KBM-7 (cell line): ENCODE results near the gene NFYB.
"Not testable (repeated sequence)": the region's sequence is repeated elsewhere in the genome, so short reads cannot be mapped to it uniquely, and the experiment has no call there.

Source experiments
- DNase-seq: peaks from one replicate; pipeline ENCODE4 v3.0.0-alpha.2; 2015
- in situ Hi-C: fragments of 300-500 bp; cut with MboI; formaldehyde crosslinking; loops from 2 replicates; pipeline ENCODE4 v1.14.3; 2020; ENCODE audit warnings: low sequenced_read_pairs, low pct_unique_long_range_greater_than_20kb, mixed read lengths

NFYB gene

DNA sequence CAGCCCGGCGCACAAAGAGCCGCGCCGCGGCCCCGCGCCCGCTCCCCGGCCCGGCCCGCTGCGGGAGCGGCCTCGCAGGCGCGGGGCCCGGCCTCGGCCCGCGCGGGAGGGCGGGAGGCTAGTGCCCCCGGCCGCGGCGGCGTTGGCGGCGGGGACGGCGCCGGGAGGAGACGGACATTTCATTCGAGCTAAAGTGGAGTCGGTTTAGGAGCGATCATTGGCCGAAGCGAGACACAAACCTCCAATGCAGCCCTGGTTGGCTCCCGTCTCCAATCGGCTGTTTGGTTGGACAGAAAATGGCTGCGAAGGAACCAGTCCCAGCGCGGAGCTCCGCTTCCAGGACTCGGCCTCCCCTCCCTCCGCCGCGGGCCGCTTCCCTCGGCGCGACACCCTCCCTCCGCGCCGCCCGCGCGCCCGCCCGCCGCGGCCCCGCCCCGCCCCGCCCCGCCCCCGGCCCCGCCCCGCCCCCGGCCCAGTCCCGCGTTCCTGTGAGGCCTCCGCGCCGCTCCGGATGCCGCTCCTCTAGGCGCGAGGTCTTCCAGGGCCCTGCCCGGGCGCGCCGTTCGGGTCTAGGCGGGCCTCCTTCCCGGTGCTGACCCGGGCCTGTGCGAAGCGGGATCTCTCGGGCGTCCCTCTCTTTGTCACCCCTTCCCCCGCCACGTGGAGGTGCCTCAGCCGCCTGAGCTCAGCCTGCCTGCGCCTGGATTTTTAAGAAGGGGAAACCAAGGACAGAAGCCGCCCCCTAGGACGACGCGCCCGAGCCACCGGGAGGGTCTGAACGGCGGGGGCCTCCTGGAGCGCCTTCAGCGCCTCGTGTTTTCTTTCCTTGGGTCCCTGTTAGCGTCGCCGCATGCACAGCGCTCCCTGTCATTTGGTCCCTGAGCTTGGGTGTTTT is at the start of gene NFYB:
TSS of gene NFYB (minus strand) at position 309 of the 895 bp plus-strand sequence. CDS start 2,757 bp downstream, outside the sequence.
- in situ Hi-C loops = no loop called here

DNA sequence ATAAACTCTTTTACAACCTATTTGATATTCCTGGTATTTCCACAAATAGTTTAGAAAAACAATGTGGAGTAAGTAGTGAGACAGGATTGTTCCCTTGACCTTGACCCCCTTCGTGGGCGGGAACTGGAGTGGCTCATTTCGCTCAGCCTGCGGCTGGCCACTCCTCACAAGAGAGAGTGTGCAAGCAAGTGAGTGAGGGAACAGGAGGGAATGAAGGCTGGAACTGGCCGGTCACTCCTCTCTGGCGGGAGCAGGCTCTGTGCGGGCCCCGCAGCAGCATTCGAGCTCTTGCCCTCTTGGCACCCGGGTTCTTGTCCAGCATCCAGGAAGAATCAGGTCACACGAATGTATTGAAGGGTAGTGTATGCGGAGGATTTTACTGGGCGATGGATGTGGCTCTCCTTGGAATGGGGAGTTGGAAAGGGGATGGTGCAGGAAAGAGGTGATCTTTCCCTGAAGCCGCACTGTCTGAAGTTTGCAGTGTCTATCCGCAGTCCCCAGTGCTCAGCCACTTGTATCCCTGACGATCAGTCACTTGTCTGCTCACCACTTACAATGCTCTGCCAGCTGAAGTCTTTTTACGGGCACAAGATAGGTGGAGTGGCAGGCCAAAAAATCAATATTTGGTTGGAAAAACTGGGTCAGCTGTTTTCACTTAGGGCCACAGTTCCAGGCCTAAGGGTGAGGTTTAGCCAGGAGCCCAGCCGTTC is 49.6 kb upstream of the NFYB start:
- in situ Hi-C loops = loop anchor here (25.0 kb wide), 1 partner anchor 1200 kb away; no protein-coding TSS in a partner anchor
- no peak for DNase-seq

More for the DNA sequence above, at the start of gene NFYB:
- DNase-seq = peak; percentile 95

GRCh38 chr12:104183443-104183842 is 45.4 kb upstream of the NFYB start:
- in situ Hi-C loops = loop anchor here (25.0 kb wide), 1 partner anchor 1204 kb away; no protein-coding TSS in a partner anchor
- peak; percentile 35 for DNase-seq

DNA sequence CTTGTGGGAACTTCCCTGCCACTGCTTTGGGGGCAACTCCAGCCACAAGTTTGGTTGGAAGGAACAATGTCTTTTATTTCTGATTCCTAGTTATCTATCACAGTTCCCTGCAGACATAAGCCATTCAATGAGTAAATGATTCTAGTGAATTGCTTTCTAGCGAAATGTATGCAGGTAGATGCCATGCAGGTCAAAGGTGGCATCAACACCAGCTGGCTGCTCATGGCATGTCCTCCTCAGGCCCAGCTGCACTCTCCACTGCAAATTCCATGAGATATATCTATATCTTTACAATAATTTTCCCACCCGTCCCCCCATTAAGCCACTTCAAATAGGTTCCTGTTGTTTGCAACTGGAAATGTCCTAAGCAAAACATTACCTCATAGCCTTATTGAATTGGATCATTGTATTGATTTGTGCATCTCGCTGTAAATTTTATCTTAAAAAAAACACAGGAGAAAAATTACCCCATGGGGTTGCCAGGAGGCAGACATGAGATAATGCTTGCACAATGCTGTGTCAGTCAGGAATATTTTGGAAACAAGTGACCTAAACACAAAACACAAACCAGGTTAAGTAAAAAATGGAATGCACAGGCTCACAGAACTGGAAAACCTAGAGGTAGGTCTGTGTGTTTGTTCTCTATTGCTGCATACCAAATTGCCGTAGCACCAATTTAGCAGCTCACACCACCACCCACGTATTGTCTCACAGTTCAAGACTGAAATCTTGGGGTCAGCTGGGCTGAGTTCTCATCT is 44.8 kb upstream of the NFYB start:
- in situ Hi-C loops = loop anchor here (25.0 kb wide), 1 partner anchor 1205 kb away; no protein-coding TSS in a partner anchor
- DNase-seq = no peak

DNA sequence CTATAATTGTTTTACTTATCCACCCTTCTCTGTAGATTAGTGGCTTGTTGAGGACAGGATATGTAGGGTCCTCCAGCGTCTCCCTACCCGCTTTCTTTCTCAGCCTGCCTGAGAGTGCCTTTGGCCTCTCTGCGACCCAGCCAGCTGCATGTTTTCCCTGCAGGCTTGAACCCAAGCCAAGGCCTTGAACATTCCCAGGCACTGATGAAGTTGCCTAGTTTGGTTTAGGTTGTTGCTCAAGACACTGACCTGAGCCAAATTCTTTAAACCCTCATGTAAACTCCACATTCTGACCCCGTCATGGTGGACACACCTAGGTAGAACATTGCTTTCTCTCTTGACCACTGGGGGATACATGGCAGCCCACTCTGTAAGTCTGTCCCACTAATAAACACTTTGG is 44.1 kb upstream of the NFYB start:
- no peak for DNase-seq
- in situ Hi-C loops = loop anchor here (25.0 kb wide), 1 partner anchor 1205 kb away; no protein-coding TSS in a partner anchor

DNA sequence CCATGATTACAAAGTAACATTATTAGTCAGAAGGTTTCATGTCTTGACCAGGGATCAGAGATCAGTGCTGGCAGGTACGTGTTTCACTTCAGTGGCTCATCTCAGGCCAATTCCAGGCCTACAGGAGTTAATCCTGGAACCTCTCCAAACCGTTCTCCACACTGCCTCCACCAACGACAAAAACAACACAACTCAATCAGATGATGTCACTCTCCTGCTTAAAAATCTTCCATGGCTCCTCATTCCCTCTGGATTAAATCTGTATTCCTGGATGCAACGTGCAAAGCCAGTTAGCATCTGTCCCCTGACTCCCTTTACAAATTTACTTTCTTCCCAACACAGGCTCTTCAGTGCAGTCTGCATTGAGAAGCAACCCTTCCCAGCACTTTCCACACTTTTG is 43.3 kb upstream of the NFYB start:
- DNase-seq = no peak
- in situ Hi-C loops = loop anchor here (25.0 kb wide), 1 partner anchor 1206 kb away; no protein-coding TSS in a partner anchor

DNA sequence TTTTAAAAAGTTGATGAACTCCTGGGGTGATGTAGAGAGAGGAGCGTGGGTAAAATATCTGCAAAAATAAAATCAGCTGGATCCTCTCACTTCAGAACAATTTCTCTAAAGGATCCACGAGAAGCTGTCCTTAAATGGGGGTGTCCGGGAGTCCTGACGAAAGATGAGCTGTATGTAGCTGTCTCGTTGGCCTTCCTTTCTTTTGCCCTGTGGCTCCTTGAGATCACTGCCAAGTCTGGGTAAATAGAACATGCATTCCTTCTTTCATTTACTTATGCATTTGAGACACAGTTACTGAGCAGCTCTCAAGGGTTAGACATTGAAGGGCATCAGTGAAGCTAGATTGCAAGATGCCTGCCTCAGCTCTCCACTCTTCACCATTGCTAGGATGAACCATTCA is 42.4 kb upstream of the NFYB start:
- in situ Hi-C loops = loop anchor here (25.0 kb wide), 1 partner anchor 1207 kb away; no protein-coding TSS in a partner anchor
- DNase-seq = no peak

GRCh38 chr12:104177663-104178501 is 39.9 kb upstream of the NFYB start:
- DNase-seq = peak; percentile 89
- in situ Hi-C loops = loop anchor here (25.0 kb wide), 1 partner anchor 1209 kb away; no protein-coding TSS in a partner anchor

DNA sequence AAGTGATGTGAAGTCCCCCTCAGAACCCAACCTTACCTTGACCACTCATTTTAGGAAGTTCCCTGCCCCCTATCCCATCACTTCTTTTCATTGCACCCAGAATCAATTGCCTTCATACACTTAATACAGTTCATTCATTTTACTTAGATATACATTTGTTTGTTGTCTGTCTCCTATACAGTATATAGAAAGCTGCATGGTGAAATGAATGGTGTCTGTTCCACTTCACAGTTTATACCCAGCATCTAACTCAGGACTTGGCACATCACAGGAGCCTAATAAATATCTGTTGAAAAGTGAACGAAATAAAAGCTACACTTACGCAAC is 39.3 kb upstream of the NFYB start:
- no peak for DNase-seq
- in situ Hi-C loops = loop anchor here (25.0 kb wide), 1 partner anchor 1210 kb away; no protein-coding TSS in a partner anchor

DNA sequence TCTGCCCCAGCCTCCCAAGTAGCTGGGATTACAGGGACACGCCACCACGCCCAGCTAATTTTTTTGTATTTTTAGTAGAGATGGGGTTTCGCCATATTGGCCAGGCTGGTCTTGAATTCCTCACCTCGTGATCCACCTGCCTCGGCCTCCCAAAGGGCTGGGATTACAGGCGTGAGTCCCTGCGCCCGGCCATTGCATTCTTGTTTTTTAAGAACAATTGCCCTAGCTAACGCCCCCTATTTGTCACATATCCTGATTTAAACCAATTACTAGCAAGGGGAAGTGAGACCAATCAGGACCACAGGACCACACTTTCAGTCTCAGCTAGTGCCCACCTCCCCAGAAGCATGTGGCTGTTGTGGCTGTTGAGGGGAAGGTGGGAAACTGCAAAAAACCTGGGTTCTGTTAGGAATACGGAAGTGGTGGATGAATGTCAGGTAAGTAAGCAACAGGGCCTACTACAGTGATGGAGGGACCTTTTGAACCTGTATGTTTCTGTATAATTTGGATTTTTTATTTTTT is 37.8 kb upstream of the NFYB start:
- in situ Hi-C loops = loop anchor here (25.0 kb wide), 1 partner anchor 1212 kb away; no protein-coding TSS in a partner anchor
- peak; percentile 40 for DNase-seq

- DNase-seq, in situ Hi-C loops: not testable (repeated sequence)
Measured at GRCh38 chr12:104173804-104174203, 35.8 kb upstream of the NFYB start.

DNA sequence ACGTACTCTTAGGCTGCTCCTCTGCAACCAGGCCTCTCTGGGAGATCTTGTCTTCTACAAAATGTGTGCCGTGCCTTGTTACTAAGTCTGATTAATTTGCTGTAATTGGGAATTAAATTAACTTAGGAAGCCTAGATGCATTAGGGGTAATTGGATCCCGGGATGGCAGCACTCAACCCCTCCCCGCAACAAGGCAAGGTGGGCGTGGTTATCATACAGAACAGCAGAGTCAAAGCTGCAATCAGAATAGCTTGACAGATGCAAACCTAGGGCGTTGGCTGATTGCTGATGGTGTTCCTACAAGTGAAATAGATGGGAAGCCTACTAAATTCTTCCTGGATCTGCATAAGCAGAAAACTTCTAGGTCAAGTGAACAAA is 34.5 kb upstream of the NFYB start:
- DNase-seq = no peak
- in situ Hi-C loops = no loop called here

DNA sequence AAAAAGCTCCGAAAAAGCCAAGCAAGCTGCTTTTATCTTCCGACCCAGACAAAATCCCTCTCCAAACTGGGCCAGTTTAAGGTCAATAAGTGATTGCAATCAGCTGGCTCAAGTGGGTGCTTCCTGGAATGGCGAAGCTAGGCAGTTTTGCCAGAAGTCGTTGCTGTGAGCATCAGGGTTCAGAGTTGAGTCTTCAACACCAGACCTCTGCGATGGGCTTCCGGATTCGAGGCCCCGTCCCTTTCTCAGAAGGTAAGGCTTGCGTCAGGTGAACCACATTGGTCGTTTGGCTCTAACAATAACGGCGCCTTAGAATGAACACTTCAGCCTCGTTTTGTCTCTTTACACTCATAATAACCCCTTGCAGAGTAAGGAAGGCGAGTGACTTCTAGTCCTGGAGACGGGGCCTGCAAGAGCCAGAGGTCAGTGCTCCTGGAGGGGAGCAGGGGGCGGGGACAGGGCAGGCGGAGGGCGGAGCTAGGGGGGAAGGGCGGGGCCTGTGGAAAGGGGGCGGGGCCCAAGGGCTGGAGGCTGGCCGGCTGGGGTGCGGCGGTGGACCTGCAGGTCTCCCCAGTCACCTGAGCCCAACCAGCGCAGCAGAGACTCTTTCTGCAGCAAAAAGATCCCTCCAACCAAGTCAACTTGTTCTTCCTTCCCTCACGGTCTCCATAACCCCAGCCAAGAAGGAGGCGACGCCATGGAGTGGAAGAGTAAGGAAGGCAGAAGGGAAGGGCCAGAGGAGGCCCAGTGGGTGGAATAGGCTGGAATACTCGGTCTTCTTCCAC is 34.0 kb upstream of the NFYB start:
- no peak for DNase-seq
- in situ Hi-C loops = no loop called here

DNA sequence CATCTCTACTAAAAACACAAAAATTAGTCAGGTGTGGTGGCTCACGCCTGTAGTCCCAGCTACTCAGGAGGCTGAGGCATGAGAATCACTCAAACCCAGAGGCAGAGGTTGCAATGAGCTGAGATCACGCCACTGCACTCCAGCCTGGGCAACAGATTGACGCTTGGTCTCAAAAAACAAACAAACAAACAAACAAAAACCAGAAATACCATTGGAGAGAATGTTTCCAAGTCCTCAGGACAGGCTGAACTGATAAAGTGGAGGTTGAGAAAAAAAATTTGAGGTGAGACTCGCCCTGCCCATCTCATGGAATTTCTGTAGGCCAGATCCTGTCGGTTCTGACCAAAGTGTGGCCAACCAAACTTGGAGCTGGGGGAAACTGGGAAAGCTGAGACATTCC is 30.6 kb upstream of the NFYB start:
- in situ Hi-C loops = no loop called here
- DNase-seq = no peak

GRCh38 chr12:104167519-104168458 is 29.8 kb upstream of the NFYB start:
- DNase-seq = no peak
- in situ Hi-C loops = no loop called here

- no peak for DNase-seq
- in situ Hi-C loops = no loop called here
Measured at GRCh38 chr12:104166465-104166864, 28.5 kb upstream of the NFYB start.
